Pancreas (tissue), 10 donors: ENCODE data around the gene SDK1. TPM values are rescaled to one million over a fixed set of nuclear protein-coding genes. Genes with fewer than 3 reads are reported as not detected.

ENCODE experiments used
- ATAC-seq, 4 donors: fragments of 200-7000 bp; cut with Tn5 transposase; one replicate each; pipeline versions ENCODE4 v1.8.0 to v1.9.1; 2020; ENCODE audit warnings: mild to moderate bottlenecking in 4 of 4, moderate library complexity in 4 of 4
- DNase-seq, 6 donors: peaks; one replicate each; pipeline ENCODE4 v3.0.0-alpha.2; 2020
- FAIRE-seq: peaks from 2 replicates; lab custom pipeline; 2012; peaks lifted over from hg19 to GRCh38; lab: Jason Lieb, UNC
- H3K27ac ChIP-seq, 4 donors: fragments of 200-600 bp; sonication (generic); 1 replicate in 3 of 4; 2 replicates in 1 of 4; pipeline versions ENCODE4 v1.5.0 to v1.8.0; 2020
- H3K27me3 ChIP-seq, 4 donors: fragments of 200-600 bp; one replicate each; pipeline ENCODE4 v1.8.0; 2021
- H3K36me3 ChIP-seq, 3 donors: fragments of 200-600 bp; sonication (generic) in 1 of 3; one replicate each; pipeline versions ENCODE4 v1.5.0 to v1.8.0; 2020 to 2021
- H3K4me1 ChIP-seq, 3 donors: fragments of 200-600 bp; one replicate each; pipeline ENCODE4 v1.8.0; 2021
- H3K4me3 ChIP-seq, 4 donors: fragments of 200-600 bp; sonication (generic) in 2 of 4; one replicate each; pipeline versions ENCODE4 v1.5.0 to v1.8.0; 2020 to 2021
- H3K9me3 ChIP-seq, 4 donors: fragments of 200-600 bp; one replicate each; pipeline ENCODE4 v1.8.0; 2021
- WGBS, 2 donors: extraction: QIAGEN DNeasy Blood & Tissue Kit; methylation state at CpG; one replicate each; pipeline ENCODE4 v1.1.7; 2013; 5-methylcytosine and 5-hydroxymethylcytosine counted together
- intact Hi-C, 3 donors: fragments of 100-400 bp; cut with DNase I; formaldehyde crosslinking; loops; one replicate each; pipeline versions ENCODE4 v1.11.1 to v1.14.2; 2022
- polyA plus RNA-seq, 2 donors: library from polyadenylated mRNA; stranded (reverse); fragments of 200-250 nt; gene quantifications; one replicate each; pipeline ENCODE4 v1.2.3, GENCODE V29; 2013
- total RNA-seq, 6 donors: library from RNA; stranded (reverse); fragmentation: NEBNext Ultra II Directional in 4 of 6; extraction: Animal tissue kit (Norgen Biotek cat#: 25700) in 4 of 6; gene quantifications; one replicate each; pipeline versions ENCODE4 v1.2.1 to v1.2.4, GENCODE V29; 2021 to 2023
- TF ChIP-seq, protein P1 (sequence below), 4 donors: fragments of 200-600 bp; sonication (generic) in 3 of 4; IDR thresholded peaks; one replicate each; pipeline versions ENCODE4 v1.5.0 to v1.8.0; 2021; ENCODE audit warnings: antibody characterized with exemption in 4 of 4
- donor health status: healthy with polysubstance abuse.
- donor health status: DM: no; HTN: no; CAD: no; lungs with moderate emphysema.
- donor health status: DM: no; HTN: no; CAD: no.
- donor health status: control.
- donor health status: control.
- donor health status: Bipolar disorder and iron deficiency.
- donor health status: DM: yes; HTN: yes; CAD: no.
- donor health status: DM: no; HTN: no; CAD: no.
- donor health status: DM: no; HTN: no; CAD: no.
- donor health status: DM: yes; HTN: yes; CAD: no.

The SDK1 gene
- total and polyA plus RNA-seq, 8 donors = 10.8 to 30.8 (median 19.8) TPM

DNA sequence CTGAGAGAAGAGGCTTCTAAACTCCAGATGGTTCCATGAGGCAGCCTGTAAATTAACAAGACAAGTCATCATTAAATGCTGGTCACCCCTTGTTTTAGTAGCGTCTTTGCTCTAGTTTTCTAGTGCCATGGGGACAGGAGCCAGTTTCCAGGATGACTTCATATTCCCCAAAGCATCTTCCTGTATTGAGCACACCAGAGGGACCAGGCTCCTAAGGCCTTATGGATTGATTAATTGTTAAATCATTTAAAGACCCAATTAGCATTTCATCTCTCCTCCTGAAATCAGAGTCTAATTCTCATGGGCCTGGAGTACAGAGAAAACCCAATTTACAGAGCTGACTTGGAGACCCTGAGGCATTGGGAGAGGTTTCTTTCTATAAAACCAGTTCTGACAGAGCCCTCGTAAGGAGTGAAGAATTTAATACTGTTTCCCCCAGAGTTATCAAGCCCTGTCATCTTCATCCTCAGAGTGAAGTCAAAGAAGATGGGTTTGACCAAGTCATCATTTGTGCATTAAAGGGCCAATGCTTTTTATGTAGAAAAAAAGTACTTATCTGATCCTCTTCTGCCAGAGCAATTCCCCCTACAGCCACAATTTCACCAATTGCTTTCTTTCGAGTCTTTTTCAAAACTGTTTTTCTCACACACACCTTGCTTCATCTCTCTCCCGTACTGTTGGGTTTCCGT is 678.7 kb downstream of the SDK1 start:
- Histone ChIP-seq H3K9me3 (no peaks in the 10 kb centered on the region), H3K27me3 (no peaks in the 10 kb centered on the region), H3K4me1 (no peaks in the 10 kb centered on the region), H3K4me3 (no peak overlapping the region), H3K36me3 (no peaks in the 10 kb centered on the region), H3K27ac (no peak overlapping the region)
- no peak for FAIRE-seq
- no peak for DNase-seq
- TF ChIP-seq, protein P1, sequence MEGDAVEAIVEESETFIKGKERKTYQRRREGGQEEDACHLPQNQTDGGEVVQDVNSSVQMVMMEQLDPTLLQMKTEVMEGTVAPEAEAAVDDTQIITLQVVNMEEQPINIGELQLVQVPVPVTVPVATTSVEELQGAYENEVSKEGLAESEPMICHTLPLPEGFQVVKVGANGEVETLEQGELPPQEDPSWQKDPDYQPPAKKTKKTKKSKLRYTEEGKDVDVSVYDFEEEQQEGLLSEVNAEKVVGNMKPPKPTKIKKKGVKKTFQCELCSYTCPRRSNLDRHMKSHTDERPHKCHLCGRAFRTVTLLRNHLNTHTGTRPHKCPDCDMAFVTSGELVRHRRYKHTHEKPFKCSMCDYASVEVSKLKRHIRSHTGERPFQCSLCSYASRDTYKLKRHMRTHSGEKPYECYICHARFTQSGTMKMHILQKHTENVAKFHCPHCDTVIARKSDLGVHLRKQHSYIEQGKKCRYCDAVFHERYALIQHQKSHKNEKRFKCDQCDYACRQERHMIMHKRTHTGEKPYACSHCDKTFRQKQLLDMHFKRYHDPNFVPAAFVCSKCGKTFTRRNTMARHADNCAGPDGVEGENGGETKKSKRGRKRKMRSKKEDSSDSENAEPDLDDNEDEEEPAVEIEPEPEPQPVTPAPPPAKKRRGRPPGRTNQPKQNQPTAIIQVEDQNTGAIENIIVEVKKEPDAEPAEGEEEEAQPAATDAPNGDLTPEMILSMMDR (IDR thresholded peaks at IDR 0.05) = no peak
- 90 to 91% methylated on average over 5 of the region's 5 CpGs for WGBS, 2 donors
- intact Hi-C loops = no loop called here
- no peak for ATAC-seq

DNA sequence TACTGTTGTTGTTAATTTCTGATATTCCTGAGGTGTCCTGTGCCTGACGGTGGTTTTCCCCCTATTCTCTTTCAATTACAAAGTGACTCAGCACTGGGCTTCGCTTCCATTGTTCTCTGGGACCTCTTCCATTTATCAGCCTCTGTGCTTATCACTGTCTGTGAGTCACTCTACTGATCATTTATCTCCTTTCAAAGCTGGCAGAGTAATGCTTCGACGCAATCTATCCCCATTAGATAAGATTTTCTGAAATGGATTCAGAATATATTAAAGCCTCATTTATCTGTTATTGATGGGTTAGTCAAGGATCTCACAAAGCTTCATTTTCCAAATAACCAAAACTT is 679.2 kb downstream of the SDK1 start:
- H3K9me3 ChIP-seq = no peaks in the 10 kb centered on the region
- H3K27ac ChIP-seq = no peak overlapping the region
- intact Hi-C loops = no loop called here
- H3K36me3 ChIP-seq = no peaks in the 10 kb centered on the region
- no peaks in the 10 kb centered on the region for H3K4me1 ChIP-seq
- no peak for FAIRE-seq
- no peaks in the 10 kb centered on the region for H3K27me3 ChIP-seq
- TF ChIP-seq, protein P1 (IDR thresholded peaks at IDR 0.05) = no peak
- DNase-seq = no peak
- no peak for ATAC-seq
- 73% methylated on average over 4 of the region's 4 CpGs for WGBS, 2 donors
- no peak overlapping the region for H3K4me3 ChIP-seq

DNA sequence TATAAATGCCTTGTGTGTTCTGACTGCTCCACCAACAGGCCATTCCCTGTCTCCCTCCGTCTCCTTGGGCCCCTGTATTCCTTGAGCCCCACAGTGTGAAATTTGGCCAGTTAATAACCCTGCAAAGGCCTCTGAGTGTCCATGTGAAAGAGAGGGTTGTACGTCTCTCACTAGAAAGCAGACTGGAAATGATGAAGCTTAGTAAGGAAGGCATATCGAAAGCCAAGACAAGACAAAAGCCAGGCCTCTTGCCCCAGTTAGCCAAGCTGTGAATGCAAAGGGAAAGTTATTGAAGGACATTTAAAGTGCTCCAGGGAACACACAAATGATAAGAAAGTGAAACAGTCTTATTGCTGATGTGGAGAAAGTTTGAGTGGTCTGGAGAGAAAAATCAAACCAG is 680.2 kb downstream of the SDK1 start:
- FAIRE-seq (no peak), DNase-seq (no peak), ATAC-seq (no peak)
- no peak overlapping the region for H3K4me3 ChIP-seq
- TF ChIP-seq, protein P1 (IDR thresholded peaks at IDR 0.05) = no peak
- no peaks in the 10 kb centered on the region for H3K9me3 ChIP-seq
- no peaks in the 10 kb centered on the region for H3K4me1 ChIP-seq
- no peaks in the 10 kb centered on the region for H3K27me3 ChIP-seq
- intact Hi-C loops = no loop called here
- WGBS, 2 donors = 92 to 94% methylated on average over 3 of the region's 3 CpGs
- no peak overlapping the region for H3K27ac ChIP-seq
- no peaks in the 10 kb centered on the region for H3K36me3 ChIP-seq

DNA sequence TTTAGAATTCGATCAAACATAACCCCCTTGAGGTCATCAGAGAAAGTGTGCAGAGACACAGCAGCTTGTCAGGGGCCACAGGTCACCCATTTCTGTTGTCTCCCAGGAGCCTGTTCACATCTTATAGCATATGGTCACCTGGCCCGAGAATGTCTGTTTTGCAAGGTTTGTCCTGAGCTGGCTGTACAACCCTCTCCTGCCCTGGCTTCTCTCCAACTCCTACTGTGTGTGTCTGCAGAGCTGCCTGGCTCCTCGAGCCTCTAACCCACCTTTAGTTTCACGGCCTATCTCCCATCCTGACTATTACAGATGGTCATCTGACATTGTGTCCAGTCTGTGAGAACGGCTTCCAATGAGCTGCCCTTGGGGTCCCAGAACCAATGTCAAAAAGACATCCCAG is 683.4 kb downstream of the SDK1 start:
- Histone ChIP-seq H3K27ac (no peak overlapping the region), H3K4me3 (no peak overlapping the region), H3K36me3 (no peaks in the 10 kb centered on the region), H3K4me1 (no peaks in the 10 kb centered on the region), H3K9me3 (no peaks in the 10 kb centered on the region), H3K27me3 (no peaks in the 10 kb centered on the region)
- 91 to 93% methylated on average over 5 of the region's 5 CpGs for WGBS, 2 donors
- TF ChIP-seq, protein P1 (IDR thresholded peaks at IDR 0.05) = no peak
- FAIRE-seq (no peak), ATAC-seq (no peak), DNase-seq (no peak)
- intact Hi-C loops = no loop called here

DNA sequence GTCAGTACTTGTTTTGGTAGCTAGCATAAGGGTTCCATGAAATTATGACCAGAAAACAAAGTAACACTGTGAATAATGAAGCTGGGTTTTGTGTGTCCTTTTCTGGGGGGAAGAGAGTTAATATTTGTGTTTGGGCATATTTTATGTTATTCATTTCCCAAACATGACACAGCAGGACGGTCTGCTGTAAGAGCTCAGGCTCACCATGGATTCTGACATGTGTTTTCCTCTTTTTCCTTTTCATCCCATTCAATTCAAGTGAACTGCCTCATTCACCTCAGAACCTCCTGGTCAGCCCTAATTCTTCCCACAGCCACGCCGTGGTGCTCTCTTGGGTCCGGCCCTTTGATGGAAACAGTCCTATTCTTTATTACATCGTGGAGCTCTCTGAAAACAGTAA is 685.9 kb downstream of the SDK1 start:
- no peak overlapping the region for H3K4me3 ChIP-seq
- FAIRE-seq (no peak), DNase-seq (no peak)

More for the DNA sequence above, 685.9 kb downstream of the SDK1 start:
- Histone ChIP-seq H3K27ac (no peak overlapping the region), H3K9me3 (no peaks in the 10 kb centered on the region), H3K36me3 (no peaks in the 10 kb centered on the region), H3K4me1 (no peaks in the 10 kb centered on the region), H3K27me3 (no peaks in the 10 kb centered on the region)
- ATAC-seq = no peak
- TF ChIP-seq, protein P1 (IDR thresholded peaks at IDR 0.05) = no peak
- WGBS, 2 donors = 69 to 70% methylated on average over 5 of the region's 5 CpGs
- intact Hi-C loops = no loop called here
